Measurements from ENCODE around the gene AK9.

- TF ChIP-seq CTCF (IDR thresholded peaks at IDR 0.05; ENCODE audit: poor library complexity) (no peak), EZH2 (IDR thresholded peaks at IDR 0.05; ENCODE audit: borderline replicate concordance) (no peak), EZH2phosphoT487 (IDR thresholded peaks at IDR 0.05; ENCODE audit: low read depth, severe bottlenecking, unreplicated experiment) (no peak)
Measured at GRCh38 chr6:109702791-109703190, 11.8 kb upstream of the AK9 start.

Measured in hepatocyte (in vitro differentiated cells).